NCI-H226 (cell line): ENCODE measurements around the gene C4orf50.
"Not testable (repeated sequence)": the region's sequence is repeated elsewhere in the genome, so short reads cannot be mapped to it uniquely, and the experiment has no call there.

Experiments
- DNase-seq: peaks from one replicate; pipeline ENCODE4 v3.0.0-alpha.2; 2015

Gene C4orf50

DNA sequence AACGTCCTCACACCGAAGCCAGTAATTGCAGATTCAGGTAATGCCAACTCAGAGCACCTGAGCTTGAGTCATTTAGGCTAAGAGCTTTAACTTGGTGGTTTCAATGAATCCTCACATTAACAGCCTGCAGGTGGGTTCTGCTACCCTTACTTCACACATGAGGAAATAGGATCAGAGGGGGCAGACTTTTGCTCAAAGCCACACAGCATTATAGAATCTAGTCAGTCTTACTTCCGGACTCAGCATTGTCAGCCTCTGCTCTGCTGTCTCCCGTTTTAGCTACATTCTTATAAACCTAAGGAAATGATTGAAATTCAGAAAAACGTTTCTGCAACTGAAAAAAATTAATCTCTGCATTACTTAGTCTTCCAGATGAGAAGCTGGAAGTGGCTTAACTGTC lies 6.0 kb downstream of the C4orf50 start:
- DNase-seq, result no peak

DNA sequence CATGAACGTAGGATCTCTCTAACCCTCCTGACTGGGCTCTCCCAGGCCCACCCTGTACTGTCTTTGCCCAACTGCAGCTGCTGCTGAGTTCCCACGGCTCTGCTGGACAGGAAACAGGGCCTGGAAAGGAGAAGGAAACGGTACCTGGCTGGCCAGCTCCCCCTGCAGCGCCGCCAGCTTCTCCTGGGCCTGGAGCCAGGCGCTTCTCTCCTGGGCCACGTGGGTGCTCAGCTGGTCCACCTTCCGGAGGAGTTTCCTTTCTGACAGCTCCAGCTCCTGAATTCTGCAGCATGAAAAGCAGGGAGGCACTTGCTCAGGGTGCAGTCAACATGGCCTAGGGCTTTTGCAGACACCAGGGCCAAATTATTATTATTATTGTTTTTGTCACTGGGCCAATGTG lies 6.5 kb downstream of the C4orf50 start:
- DNase-seq, result peak; percentile 46

DNA sequence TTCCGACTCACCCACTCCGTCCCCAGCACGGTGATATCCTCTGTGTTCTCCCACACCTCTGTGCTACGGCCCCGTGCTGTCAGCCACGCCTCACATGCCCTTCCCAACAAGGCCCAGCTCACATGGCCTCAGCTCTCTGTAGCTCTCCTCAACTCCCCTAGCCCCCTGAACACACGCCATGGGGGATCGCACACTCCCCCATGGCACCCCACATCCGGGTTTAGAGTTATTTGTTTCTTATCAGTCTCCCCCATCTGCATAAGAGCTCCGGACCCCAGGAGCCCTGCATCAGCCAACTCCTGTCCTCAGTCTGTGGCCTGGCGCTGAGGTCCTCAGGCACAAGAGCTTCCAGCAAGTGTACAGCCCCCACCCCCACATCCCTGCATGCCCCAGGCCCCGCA lies 7.0 kb downstream of the C4orf50 start:
- DNase-seq, result no peak

DNA sequence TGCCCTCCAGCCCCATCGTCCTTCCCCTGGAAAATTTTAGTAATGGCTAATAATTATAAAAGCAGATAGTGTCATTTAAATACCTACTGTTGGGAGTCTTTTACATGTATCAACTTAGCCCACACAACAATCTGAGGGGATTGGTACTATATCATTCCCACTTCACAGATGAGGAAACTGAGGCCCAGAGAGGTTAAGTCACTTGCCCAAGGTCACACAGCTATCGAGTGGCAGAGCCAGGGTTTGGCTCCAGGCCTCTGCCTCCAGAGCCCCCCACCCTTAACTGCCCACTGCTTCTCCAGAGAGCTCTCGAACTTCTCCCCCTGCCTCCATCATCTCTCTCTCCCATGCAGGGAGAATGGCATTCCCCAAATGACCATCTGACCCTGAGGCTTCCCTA lies 7.4 kb downstream of the C4orf50 start:
- no peak for DNase-seq

DNA sequence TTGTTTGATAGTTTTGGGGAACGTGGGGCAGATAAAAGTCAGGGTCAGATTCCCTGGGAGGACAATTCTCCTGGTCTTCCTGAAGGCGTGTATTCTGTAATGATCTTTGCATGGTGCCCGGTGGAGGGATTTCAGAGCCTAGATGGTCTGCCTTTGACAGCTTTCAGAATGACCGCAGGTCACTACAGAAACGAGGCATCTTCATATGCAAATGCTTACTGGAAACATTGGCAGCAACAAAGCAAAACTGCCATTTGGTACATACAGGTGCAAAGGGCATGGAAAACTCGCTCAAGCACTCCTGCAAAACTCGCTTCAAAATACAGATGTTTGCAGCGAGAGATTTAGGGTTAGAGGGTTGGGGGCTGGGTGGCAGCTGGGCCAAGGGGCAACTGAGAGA lies 8.8 kb downstream of the C4orf50 start:
- DNase-seq, result no peak

GRCh38 chr4:6008766-6009385 lies 9.4 kb downstream of the C4orf50 start:
- DNase-seq, result no peak

- no peak for DNase-seq
These were observed 10.1 kb downstream of the C4orf50 start for GRCh38 chr4:6008092-6008551.

GRCh38 chr4:6005175-6005574 lies 13.1 kb downstream of the C4orf50 start:
- no peak for DNase-seq

DNA sequence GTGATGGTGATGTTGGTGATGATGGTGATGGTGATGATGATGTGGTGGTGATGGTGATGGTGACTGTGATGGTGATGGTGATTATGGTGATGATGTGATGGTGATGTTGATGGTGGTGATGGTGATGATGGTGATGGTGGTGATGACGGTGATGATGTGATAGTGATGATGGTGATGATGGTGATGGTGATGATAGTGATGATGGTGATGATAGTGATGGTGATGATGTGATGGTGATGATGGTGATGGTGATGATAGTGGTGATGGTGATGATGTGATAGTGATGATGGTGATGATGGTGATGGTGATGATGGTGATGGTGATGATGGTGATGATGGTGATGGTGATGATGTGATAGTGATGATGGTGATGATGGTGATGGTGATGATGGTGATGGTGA lies 14.7 kb downstream of the C4orf50 start:
- DNase-seq, result not testable (repeated sequence)

GRCh38 chr4:6002926-6003325 lies 15.3 kb downstream of the C4orf50 start:
- no peak for DNase-seq

GRCh38 chr4:6002492-6002833 lies 15.8 kb downstream of the C4orf50 start:
- no peak for DNase-seq

- no peak for DNase-seq
These were observed 16.3 kb downstream of the C4orf50 start for GRCh38 chr4:6001680-6002491.

DNA sequence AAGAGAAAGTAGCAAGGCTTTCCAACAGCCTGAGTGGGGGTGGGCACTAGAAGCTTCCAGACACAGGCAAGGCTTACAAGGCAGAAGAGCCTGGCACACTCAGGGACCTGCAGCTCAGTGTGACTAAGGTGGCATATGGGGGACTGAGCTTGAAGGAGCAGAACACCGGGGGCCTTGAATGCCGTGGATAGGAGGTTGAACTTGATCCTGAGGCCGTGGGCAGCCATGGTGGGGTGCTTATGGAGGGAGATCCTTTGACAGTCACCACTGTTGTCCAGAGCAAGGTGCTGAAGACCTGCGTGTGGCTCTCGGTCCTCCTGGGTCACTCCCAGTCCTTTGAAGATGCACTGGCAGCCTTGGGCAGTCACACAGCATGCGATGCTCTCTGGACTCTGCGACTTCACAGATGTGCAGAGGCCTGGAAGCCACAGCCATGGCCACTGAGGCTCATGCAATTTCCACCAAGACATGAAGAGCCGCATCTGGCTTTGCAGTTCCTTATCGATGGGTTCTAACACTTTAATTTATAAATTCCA lies 18.3 kb downstream of the C4orf50 start:
- no peak for DNase-seq

DNA sequence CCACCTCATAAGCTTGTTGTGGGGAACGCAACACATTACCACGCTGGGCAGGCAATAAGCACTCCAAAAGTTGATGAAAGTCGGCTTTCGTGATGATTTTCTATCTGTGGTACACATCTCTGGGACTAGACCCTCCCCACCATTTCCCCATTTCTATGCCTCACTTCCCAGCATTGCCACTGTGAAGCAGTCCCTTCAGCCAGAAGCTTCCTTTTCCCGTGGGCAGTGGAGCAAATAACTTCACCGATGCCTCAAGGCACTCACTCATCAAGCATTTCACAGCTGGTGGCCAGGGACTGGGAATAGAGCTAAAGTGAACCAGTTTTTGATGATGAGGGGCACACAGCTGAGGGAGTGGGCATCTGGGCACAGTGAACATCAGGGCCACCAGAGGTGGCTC lies 18.9 kb downstream of the C4orf50 start:
- no peak for DNase-seq

- no peak for DNase-seq
These were observed 19.8 kb downstream of the C4orf50 start for GRCh38 chr4:5998333-5998936.

GRCh38 chr4:5996641-5997040 lies 21.6 kb downstream of the C4orf50 start:
- DNase-seq, result no peak

- no peak for DNase-seq
These were observed 22.2 kb downstream of the C4orf50 start for GRCh38 chr4:5995901-5996623.

DNA sequence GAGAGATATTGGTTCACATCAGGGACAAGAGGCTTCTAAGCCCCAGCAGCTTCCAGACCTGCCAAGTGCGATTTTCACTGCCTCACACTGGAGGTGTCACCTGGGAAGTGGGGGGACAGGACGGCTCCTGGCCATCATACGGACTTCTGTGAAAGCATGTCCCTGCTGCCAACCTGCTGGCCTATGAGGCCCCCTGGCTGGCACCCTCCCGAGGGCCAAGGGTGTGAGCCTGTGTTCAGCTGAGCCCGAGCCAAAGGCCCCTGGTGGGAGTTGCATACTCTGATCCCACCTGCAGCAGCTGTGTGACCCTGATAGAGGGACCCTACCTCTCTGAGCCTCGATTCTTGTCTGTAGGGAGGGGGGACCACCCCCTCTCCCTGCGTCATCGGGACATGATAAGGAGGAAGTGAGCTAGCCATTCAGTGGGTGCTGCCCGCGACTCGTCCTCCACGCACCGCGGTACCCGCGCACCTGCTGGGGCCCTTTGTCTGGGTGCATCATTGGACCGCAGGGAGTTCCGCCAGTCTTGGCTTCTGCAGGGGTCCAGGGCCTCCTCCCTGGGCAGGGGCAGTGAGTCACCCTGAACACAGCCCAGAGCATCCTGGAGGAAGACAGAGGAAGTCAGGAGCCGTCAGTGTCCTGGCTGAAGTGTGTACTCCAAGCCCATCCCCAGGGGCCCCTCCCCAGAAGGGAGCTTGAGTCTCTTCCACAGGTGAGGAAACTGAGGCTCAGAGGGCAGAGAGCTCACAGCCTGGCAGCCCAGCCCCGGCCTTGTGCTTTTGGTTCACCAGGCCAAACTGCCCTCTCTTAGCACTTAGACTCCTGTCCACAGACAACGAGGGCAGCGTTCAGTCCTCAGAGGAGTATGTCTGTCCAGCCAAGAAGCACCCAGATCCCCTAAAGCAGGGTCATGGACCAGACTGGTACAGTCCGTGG lies 24.1 kb downstream of the C4orf50 start:
- DNase-seq, result no peak

DNA sequence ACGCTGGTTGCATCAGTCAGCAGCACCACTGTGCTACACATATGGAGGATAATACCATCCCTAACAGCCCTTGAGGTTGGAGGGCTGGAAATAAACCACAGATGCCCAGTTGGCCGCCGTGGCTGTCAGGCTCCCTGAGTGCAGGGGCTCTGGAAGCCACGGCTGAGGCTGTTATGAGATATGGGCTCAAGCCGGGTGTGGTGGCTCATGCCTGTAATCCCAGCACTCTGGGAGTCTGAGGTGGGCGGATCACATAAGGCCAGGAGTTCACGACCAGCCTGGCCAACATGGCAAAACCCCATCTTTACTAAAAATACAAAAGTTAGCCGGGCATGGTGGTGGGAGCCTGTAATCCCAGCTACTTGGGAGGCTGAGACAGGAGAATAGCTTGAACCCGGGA lies 24.9 kb downstream of the C4orf50 start:
- not testable (repeated sequence) for DNase-seq

- no peak for DNase-seq
These were observed 25.4 kb downstream of the C4orf50 start for GRCh38 chr4:5992828-5993321.

DNA sequence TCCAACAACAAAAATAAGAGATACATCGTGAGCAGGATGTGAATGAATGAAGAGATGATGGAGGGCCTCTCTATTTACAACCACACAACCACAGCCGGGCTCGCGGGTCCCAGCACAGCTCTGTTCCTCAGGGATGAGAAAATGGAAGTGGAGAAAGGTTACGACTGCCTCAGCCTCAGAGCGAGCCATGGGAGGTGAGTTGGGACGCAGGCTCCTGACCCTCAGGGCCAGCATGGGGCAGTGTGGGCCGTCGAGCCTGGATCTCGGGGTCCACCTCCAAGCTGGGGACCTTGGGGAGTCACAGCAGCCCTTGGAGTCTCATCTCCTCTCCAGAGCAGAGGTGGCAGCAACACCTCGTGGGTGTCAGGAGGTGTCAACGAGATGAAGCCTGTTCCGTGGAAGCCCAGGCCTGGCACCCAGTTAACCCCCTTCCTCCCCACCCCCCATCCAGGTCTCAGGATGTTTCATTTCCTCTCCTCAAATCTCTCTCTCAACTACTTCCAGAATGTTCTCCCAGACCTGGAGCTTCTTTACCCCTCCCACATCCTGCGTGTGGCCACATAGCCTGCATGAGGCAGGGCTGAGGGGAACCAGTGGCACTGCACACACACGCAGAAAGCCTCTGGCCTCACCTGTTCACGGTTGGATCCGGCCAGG lies 25.9 kb downstream of the C4orf50 start:
- DNase-seq, result no peak
